Measurements from ENCODE around the gene TMEM86A.

Gene TMEM86A

GRCh38 chr11:18726040-18726439 is 27.5 kb downstream of the TMEM86A start, which contains the start of gene IGSF22:
Gene IGSF22 (minus strand): TSS chr11:18726188. CDS start chr11:18724236, 1,952 bp downstream.
- DNase-seq (ENCODE audit: low read depth in 2 of 2): no peak

GRCh38 chr11:18727479-18728236 is 29.1 kb downstream of the TMEM86A start:
- no peak for DNase-seq (ENCODE audit: low read depth in 2 of 2)

- no peak for DNase-seq (ENCODE audit: low read depth in 2 of 2)
Measured at GRCh38 chr11:18728658-18729057, 30.1 kb downstream of the TMEM86A start.

- DNase-seq (ENCODE audit: low read depth in 2 of 2): no peak
Measured at GRCh38 chr11:18729426-18729825, 30.8 kb downstream of the TMEM86A start.

- DNase-seq (ENCODE audit: low read depth in 2 of 2): no peak
Measured at GRCh38 chr11:18730020-18730419, 31.4 kb downstream of the TMEM86A start.

- no peak for DNase-seq (ENCODE audit: low read depth in 2 of 2)
Measured at GRCh38 chr11:18731441-18731840, 32.9 kb downstream of the TMEM86A start.

- DNase-seq (ENCODE audit: low read depth in 2 of 2): no peak
Measured at GRCh38 chr11:18731949-18732821, 33.6 kb downstream of the TMEM86A start.

- DNase-seq (ENCODE audit: low read depth in 2 of 2): no peak
Measured at GRCh38 chr11:18733202-18733601, 34.6 kb downstream of the TMEM86A start.

- DNase-seq (ENCODE audit: low read depth in 2 of 2): no peak
Measured at GRCh38 chr11:18736590-18737148, 38.1 kb downstream of the TMEM86A start.

- DNase-seq (ENCODE audit: low read depth in 2 of 2): no peak
Measured at GRCh38 chr11:18737642-18738041, 39.1 kb downstream of the TMEM86A start.

- no peak for DNase-seq (ENCODE audit: low read depth in 2 of 2)
Measured at GRCh38 chr11:18739685-18740084, 41.1 kb downstream of the TMEM86A start.

- DNase-seq (ENCODE audit: low read depth in 2 of 2): no peak
Measured at GRCh38 chr11:18741783-18742182, 43.2 kb downstream of the TMEM86A start.

GRCh38 chr11:18743365-18743764 is 44.8 kb downstream of the TMEM86A start:
- no peak for DNase-seq (ENCODE audit: low read depth in 2 of 2)

- DNase-seq (ENCODE audit: low read depth in 2 of 2): no peak
Measured at GRCh38 chr11:18743900-18744514, 45.4 kb downstream of the TMEM86A start.

- DNase-seq (ENCODE audit: low read depth in 2 of 2): no peak
Measured at GRCh38 chr11:18745251-18745650, 46.7 kb downstream of the TMEM86A start.

GRCh38 chr11:18748766-18749365 is 50.3 kb downstream of the TMEM86A start:
- no peak for DNase-seq (ENCODE audit: low read depth in 2 of 2)

GRCh38 chr11:18749681-18750319 is 51.2 kb downstream of the TMEM86A start:
- DNase-seq (ENCODE audit: low read depth in 2 of 2): peak; percentile 25

- DNase-seq (ENCODE audit: low read depth in 2 of 2): no peak
Measured at GRCh38 chr11:18750944-18751343, 52.4 kb downstream of the TMEM86A start.

GRCh38 chr11:18752502-18752901 is 53.9 kb downstream of the TMEM86A start:
- DNase-seq (ENCODE audit: low read depth in 2 of 2): no peak

GRCh38 chr11:18754308-18754707 is 55.7 kb downstream of the TMEM86A start:
- no peak for DNase-seq (ENCODE audit: low read depth in 2 of 2)

All from fibroblast of skin of left quadriceps (primary cell).